ENCODE measurements around the gene GJC2.
"Not testable (repeated sequence)": the region's sequence is repeated elsewhere in the genome, so short reads cannot be mapped to it uniquely, and the experiment has no call there.

GJC2 gene

GRCh38 chr1:228173528-228174481 lies 24.1 kb downstream of the GJC2 start:
- DNase-seq, result not testable (repeated sequence)

- no peak for DNase-seq
Observed at GRCh38 chr1:228174482-228175315, 25.0 kb downstream of the GJC2 start.

- no peak for DNase-seq
Observed at GRCh38 chr1:228175316-228176023, 25.7 kb downstream of the GJC2 start.

GRCh38 chr1:228176024-228176395 lies 26.3 kb downstream of the GJC2 start:
- DNase-seq, result no peak

DNA sequence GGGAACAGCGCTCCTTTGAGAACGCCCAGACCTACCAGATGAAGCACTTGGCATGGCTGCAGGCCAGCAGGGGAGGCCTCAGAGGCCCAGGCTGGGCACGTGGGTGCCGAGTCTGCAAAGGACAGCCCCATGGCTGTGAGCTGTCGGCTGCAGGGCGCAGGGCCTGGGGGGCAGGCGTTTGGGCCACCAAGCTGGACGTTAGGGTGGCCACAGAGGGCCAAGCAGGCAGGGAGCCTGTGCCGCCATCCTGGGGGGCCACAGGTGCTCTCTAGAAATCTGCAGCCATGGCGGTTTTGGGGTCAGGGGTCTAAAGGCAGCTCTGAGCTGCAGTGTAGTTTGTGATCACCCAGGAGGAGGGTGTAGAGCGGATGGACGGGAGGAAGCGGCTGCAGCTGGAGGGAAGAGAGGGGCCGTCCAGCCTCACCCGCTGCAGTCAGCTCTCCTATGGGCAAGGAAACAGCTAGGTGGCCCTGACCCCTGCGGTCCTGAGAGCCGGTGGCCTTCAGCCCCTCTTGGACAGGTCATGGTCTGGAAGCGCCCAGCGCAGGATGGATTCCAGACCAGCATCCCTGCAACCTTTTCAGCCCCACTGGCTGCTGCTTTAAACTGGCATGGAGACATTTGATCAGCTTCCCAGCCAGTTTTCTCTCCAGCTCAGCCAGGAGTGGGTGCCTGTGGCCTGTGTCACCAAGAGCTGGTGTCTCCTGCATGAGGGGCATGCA lies 26.9 kb downstream of the GJC2 start:
- DNase-seq, result no peak

GRCh38 chr1:228177183-228177475 lies 27.4 kb downstream of the GJC2 start:
- no peak for DNase-seq

GRCh38 chr1:228177721-228178710 lies 28.3 kb downstream of the GJC2 start:
- no peak for DNase-seq

GRCh38 chr1:228178737-228179684 lies 29.3 kb downstream of the GJC2 start:
- no peak for DNase-seq

DNA sequence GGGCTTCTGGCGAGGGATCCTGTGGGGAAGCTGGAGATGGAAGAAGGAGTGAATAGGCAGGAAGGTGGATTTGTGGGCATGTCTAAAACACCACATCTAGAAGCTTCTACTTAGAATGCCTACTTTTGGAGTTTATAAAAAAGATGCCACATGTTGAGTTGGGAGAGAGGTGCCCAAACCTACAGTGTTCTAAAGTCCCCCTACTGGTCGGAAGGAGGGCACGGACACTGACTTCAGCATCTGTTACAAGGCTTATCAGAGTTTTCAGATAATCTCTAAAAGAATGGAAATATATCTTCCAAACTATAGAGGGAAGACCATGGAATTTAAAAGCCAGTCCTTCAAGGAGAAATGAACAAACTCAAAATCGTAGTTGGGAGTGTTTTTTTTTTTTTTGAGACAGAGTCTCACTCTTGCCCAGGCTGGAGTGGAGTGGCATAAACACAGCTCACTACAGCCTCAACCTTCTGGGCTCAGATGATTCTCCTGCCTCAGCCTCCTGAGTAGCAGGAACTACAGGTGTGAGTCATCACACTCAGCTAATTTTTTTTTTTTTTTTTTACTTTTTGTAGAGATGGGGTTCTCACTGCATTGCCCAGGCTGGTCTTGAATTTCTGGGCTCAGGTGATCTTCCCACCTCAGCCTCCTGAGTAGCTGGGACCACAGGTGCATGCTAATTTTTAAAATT lies 30.7 kb downstream of the GJC2 start:
- DNase-seq, result no peak

- DNase-seq, result no peak
Observed at GRCh38 chr1:228180959-228181644, 31.4 kb downstream of the GJC2 start.

DNA sequence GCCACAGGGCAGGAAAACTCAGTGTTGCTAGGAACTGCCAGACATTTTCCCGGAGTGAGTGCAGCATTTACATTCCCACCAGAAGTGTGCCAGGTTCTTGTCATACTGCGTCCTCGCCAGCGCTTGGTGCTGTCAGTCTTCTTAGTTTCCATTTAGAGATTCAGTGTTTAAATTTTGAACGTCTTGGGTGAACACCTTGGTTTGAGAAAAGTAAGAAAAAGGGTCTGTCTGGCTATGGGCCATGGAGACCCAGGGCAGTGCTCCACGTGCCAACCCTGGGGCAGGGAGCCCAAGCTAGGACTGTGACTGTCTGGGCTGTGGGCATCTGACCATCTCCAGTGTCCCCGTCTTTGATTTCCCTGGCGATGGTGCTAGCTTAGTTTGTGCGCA lies 31.9 kb downstream of the GJC2 start:
- no peak for DNase-seq

GRCh38 chr1:228182296-228183030 lies 32.7 kb downstream of the GJC2 start:
- no peak for DNase-seq

GRCh38 chr1:228184152-228184551 lies 34.4 kb downstream of the GJC2 start:
- no peak for DNase-seq

GRCh38 chr1:228185641-228185965 lies 35.9 kb downstream of the GJC2 start:
- no peak for DNase-seq

- not testable (repeated sequence) for DNase-seq
Observed at GRCh38 chr1:228188249-228188648, 38.5 kb downstream of the GJC2 start.

- DNase-seq, result no peak
Observed at GRCh38 chr1:228190182-228190581, 40.5 kb downstream of the GJC2 start.

GRCh38 chr1:228190778-228191177 lies 41.0 kb downstream of the GJC2 start:
- DNase-seq, result no peak

DNA sequence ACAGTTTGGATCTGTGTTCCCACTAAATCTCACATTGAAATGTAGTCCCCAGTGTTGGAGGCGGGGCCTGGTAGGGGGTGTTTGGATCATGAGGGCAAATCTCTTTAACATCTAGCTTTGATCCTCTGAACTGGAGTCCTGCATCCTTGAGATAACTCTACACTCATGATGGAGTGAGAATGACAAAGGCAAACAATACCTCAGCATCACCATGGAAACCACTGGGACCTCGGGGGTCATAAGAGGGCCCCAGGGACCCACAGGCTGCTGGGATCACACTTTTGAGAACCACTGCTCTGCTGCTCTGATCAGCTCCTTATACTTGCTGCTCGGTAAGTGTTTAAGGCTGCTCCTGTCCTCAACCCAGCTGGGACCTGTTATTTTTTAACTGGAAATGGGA lies 44.7 kb downstream of the GJC2 start:
- no peak for DNase-seq
